ENCODE measurements around the gene PAX8.

PAX8 gene

DNA sequence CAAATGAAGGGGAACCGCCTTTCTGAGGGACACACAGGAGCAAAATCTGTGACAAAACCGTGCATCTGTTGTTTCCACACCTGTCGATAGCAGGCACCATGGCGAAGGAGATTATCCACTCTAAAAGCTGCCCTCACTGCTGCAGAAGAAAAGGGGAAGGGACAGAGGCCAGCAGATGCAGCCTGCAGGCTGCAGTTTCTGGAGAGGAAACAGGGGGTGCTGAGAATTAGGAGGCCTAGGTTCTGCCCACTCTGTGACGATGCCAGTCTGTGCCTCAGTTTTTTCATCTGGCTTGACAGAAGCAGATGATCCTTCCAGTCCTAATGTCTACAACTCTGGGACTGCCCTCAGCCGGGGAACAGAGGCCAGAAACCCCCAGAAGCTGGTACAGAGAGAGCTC lies 17.7 kb downstream of the PAX8 start:
- no peak for DNase-seq

DNA sequence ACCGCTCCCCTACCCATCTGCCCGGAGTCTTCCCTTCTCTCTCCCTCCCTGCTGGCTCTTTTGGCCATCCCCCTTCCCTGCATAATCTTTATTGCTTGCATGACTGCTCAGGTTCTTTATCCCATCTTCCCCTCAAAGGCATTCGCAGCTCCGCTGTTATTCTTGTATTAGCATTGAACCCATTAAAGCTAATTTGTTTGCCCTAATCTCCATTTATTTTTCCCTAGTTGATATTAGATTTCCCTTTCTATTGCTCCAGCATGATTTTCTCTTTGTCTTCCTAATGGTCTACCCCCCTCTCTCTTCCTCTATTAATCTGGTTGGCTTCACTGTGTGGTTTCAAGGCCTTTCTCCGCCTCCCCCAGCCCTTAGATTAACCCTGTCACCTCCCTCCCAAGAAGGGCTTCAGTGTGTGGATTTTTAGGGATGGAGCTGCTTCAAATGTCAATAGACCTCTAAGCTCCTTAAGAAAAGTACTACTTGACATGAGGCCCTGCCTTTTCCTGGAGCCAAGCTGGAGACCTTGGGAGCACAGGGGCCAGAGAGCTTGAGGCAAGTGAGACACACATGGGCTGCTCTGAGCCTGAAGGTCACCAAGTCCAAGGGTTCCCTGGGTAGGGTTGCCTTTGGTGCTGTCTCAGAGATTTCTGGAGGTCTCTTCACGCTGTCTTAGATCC lies 20.1 kb downstream of the PAX8 start:
- DNase-seq: no peak

DNA sequence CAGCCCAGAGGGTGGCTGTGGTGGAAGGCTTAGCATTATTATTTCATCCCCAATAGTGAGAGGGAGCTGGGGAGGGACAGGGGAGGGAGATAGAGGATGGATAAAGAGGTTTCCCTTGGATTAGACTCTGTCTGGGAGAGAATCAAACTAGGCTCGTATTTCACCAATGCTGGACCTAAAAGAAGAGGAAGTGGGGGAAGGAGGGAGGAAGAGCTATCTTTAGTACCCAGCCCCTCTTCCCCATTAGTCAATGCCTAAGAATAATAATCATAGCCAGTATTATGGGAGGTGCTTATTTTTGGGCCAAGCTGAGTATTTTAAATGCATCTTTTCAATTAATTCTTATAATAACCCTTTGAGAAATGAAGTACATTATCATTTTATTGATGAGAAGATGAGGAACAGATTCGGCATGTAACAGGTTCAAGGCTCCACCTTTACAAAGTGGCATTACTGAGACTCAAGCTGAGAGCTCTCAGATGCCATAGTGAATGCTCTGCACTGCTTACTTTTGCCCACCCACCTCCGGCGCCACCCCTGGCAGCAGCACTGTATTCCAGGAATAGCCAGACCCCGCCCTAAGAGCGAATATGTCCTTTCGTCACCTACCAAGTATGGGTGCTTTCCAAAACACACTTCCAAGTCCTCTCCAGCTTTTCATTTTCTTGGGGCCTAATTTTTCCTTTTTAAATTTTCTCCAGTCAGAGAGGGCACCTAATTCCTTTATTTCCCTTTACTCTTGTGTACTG lies 21.0 kb downstream of the PAX8 start:
- no peak for DNase-seq

DNA sequence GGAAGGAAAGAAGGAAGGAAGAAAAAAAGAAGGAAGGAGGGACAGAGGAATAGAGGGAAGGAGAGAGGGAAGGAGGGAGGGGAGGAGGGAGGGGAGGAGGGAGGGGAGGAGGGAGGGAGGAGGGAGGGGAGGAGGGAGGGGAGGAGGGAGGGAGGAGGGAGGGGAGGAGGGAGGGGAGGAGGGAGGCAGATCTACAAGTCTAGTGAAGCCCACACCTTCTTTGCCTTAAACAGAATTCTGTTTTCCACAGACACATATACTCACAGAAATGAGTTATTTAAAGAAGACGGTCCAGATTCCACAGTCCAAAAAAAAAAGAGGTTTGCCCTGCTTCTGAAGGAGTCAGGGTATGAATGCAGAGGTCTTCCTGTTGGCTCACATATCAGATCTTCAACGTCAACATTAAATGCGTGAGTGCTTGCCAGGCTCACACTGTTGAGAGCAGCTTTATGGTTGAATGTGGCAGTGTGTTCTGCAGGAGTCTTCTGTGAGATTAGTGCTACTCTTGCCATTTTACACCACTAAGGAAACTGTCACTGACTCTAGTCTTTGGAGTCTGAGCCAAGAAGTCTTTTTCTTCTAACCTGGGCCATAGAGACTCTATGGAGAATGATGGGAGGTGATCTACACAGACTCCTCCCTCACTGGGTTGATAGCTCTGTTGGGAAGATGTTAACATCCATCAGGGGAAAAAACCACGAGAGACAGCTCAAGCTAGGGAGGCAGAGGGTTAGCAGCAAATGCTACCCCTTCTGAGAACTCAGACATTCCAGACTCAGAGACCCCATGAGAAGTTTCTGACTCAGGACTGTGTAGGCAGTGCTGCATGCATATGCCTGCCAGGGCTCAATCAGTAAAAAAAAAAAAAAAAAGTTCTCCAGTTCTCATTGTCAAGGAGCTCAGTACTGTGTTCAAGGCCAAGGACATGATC lies 23.3 kb downstream of the PAX8 start:
- DNase-seq: no peak

DNA sequence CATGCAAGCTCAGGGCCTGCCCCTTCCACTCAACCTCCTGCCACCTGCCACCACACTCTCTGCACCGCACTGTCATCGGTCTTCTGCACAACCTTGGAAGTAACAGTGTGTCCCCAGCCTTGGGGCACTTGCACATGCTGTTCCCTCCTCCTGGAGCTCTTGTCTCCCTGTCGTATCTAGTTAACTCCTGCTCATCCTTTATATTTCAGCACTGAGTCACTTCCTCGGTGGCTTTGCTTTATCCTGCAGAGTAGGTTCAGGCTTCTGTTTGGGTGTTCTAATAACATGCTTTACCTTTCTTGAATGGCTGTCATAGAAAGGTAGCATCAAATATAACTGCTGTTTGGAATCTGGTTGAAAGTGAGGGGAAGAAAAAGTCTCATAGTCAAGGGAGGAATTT lies 25.3 kb downstream of the PAX8 start:
- no peak for DNase-seq

DNA sequence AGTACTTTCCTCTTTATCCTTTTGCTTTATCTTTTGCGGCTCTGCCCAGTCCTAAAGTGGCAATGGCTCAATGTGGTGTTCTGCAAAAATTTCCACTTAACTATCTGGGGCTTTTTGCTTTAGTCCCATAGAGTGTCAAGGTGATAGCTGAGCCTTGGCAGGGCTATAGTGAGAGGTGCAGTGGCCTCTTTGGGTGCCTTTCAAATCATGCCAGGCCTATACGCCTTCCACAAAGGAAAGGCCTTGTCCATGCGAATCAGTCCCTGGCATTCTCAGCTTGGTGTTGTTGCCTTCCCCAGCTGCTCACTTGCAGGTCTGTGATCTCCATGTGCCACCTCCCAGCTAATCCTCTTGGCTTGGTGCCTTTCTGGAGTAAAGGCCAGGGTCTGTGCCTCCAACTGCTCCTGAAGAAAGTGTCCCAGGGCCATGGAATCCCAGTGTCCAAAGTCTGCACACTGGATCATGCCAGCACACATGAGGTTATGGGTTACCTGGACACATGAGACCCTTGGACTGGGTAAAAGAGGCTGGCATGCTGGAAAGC lies 26.6 kb downstream of the PAX8 start:
- no peak for DNase-seq

DNA sequence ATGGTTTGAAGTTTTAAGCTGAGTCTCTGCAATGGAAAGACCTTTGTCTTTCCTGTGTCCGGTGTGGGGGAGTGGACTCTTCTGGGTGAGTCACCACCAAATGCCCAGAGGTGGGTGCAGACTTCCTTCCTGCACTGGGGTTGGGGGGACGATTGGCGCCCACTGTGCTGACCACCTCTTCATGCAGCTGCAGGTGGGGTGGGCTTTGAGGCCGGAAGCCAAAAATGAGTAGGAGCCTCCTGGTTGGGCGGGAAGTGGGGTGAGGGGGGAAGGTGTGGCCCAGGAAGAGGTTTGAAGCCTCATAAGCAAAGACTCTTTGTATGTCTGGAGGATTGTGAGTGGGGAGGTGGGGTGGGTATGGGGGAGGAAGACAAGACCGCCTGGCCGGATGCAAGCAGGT lies 27.6 kb downstream of the PAX8 start:
- DNase-seq: peak; percentile 14

DNA sequence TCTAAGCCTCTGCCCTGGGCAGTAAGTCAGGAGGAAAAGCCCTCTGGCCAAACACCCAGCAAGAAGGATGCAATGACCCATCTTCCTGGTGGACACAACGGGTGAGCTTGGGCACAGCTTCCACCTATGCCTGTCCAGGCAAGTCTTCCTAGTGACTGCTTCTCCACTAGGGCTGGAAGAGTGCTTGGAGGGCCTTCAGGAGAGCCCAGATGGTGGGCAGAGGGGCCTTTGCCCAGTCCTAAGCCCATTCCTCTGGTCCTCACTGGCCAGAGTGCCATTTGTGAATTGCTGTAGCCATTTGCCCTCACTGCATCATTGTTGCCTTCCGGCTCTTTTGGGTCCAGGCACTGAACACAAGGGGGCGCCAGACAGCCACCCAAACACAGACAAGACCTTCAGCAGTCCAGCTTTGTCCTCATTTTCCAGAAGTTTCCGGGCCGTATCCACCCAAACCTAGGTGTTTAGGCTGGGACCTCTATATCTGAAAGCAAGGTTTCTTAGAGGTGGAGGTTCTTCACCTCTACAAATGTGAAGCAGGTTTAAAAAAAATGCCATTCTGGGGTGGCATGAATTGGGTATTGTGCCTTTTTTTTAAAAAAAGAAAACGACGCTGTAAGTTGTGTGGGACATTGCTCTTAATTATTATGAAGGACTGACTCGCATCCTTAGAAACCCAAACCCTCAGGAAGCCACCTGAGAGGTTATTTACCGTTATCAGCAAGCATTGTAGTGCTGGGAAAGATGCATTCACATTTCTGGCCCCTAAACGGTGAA lies 29.5 kb downstream of the PAX8 start:
- DNase-seq: peak; percentile 65

DNA sequence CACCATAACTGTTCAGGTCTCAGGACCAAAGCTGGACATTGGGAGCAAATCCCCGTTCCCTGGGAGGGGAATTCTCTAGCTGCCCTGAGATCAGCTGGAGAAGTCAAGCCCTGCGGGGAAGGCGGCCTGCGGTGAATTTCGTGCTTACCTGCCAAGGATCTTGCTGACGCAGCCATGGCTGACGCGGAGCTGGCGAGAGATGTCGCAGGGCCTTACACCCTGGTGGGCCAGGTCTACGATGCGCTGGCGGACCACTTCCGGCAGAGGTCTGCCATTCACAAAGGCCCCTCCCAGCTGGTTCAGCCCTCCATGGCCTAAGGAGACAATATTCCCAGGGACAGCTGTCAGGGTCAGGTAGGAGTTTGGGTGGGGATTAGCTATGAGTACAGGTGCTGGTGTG lies 32.1 kb downstream of the PAX8 start:
- no peak for DNase-seq

DNA sequence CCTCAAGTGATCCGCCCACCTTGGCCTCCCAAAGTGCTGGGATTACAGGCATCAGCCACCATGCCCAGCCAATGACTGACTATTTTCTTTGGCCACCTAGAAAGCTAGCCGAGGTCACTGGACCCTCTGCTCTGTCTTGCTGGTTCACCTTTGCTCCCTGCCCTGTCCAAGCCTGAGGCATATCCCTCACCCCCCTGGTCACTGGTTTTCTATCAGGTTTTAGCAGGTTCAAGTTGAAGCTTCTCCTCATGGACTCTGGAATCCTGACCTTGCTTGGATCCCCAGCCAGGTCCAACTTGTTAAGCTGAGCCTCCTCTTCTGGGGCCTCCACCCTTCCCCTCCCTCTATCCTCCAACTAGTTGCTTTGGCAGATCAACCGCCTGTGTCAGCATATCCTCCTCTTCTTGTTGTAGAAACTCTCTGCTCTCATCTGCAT lies 33.4 kb downstream of the PAX8 start:
- DNase-seq: no peak

DNA sequence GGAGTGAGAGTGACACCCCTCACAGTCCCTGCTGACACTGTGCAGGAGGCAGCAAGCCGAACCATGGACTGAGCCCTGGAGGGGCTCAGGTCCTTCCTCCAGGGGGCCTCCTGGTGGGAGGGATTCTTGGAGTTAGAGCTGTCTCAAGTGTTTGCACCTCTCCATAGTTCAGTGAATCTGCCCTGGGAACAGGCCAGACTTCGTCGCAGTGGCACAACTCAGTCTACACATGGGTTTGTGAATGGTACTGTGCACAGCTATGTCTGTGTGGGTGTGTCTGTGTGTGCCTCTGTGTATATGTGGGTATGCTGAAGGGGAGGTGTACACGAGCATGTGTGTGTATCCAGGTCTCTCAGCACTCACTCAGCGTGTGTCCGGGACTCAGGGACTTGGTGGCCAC lies 36.4 kb downstream of the PAX8 start:
- no peak for DNase-seq

DNA sequence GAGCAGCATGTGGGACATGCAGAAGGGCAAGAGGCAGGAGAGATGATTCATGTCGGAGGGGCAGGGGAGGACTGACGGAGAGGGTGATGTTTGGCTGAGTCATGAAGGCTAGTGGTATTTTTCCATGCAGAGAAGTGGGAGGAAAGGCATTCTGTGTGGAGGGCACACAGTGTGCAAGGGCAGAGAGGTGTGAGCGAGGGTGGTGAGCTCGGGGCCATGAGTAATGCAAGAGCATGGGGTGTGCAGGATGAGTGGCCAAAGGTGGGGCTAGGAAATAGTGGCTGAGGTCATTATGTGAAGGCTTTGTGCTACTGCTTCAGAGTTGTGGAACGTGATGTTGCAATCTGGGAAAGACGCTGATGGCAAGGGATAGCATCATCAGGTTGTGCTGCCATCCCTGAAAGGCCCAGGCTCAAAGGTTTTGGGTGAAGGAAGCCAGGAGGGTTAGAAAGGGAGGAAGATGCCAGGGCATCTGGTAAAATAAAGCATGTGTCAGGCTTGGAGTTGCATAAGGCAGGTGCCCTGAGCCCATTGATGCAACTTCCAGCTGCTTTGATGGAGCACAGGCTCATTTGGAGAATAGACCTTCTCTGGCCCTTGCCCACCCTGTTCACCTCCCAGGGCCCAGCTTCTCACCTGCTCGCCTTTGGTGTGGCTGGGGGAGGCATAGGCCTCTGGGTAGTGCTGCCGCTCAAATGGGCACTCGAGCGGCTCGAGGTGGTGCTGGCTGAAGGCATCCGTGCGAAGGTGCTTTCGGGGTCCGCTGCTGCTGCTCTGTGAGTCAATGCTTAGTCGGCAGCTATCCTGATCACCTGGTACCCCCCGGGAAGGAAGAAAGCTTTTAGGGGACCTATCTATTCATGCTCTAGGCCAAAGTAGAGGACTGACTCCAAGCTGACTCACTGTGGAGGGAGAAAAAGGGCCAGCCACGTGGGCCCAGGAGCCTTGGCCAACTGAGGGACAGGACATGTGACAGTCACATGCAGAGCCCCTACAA lies 37.5 kb downstream of the PAX8 start:
- DNase-seq: peak; percentile 33

DNA sequence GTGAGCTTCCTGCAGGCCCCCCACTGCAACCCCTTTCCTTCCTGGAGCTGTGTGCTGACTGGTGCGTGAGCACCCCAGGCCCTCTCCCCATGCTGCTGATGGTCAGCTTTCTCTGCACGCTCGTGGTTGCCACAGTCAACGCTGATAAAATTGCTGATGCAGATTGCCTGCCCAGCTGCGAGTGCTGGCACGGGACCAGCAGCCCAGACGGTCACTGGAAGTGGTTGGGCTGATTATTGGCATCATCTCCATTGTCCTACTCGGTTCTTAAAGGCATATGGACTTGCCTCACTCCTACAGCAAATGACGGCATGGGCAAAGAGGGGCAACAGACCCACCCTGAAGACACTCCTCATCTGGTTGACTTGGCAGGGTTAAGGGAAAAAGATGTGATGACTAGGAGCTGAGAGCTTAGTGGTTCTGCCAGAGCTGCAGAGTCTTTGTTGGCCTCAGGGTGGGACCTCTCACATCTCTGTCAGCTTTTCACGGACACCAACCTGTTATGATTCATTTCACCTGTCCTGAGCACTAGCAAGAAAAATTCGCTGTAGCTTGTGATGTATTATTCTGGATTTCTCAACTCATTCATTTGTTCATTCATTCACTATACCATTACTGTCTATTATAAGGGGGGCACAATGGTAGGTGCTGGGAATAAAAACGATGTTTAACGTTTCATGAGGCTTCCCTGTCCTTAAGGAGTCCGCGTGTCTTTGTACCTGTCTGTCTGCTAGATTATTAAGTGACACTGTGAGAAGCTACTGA lies 38.4 kb downstream of the PAX8 start:
- no peak for DNase-seq

DNA sequence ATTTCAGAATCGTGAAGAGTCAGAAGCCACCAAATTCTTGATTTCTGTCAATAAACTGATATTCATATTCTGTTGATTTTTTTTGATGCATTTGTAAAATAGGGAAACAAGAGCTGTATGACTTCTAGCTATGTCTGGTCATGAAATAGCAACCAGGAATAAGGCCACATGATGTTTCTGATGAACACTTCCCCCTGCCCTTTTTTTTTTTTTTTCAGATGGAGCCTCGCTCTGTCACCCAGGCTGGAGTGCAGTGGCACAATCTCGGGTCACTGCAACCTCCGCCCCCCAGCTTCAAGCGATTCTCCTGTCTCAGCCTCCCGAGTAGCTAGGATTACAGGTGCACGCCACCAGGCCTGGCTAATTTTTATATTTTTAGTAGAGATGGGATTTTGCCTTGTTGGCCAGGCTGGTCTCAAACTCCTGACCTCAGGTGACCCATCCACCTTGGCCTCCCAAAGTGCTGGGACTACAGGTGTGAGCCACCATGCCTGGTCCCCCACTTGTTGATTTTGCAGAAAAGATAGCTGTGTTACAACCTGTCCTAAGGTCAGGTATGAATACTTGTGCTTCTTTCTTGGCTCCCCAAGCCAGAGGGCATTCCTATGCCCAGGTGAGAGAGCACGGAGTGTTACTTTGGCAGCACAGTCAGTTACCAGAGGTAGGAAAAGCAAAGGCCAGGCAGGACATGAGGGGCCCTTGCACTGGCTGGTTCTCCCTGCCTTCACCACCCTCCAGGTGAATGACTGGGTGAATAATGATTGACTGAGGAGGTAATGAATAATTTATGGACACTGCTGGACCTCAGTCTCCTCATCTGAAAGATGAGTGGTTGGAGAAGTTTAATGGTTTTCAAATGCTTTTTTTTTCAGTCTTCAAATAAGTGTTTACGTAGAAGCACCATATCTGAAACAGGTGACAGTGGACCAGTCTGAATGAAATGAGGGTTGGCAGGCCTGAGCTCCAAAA lies 39.6 kb downstream of the PAX8 start:
- no peak for DNase-seq

DNA sequence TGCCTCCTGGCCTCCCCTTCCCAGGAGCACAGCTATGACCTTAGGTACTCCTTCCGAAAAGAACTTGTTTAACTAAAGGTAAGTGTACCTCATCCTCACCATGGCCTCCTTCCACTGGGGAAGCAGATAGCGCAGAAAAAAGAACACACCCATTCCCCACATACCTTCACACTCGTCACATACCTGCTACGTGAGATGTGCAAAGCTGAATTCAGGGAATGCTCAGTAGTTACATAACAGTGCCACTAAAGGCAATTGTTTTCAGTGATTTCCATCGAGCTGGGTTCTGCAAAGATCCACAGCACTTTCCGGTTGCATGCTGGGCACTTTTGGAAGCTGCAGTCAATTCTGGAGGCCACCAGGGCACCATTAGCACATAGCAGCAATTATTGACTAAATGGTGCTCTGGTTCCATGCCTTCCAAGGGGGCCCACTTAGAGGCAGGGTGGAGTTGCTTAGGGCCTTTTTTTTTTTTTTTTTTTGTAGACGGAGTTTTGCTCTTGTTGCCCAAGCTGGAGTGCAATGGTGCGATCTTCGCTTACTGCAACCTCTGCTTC lies 41.0 kb downstream of the PAX8 start:
- no peak for DNase-seq

DNA sequence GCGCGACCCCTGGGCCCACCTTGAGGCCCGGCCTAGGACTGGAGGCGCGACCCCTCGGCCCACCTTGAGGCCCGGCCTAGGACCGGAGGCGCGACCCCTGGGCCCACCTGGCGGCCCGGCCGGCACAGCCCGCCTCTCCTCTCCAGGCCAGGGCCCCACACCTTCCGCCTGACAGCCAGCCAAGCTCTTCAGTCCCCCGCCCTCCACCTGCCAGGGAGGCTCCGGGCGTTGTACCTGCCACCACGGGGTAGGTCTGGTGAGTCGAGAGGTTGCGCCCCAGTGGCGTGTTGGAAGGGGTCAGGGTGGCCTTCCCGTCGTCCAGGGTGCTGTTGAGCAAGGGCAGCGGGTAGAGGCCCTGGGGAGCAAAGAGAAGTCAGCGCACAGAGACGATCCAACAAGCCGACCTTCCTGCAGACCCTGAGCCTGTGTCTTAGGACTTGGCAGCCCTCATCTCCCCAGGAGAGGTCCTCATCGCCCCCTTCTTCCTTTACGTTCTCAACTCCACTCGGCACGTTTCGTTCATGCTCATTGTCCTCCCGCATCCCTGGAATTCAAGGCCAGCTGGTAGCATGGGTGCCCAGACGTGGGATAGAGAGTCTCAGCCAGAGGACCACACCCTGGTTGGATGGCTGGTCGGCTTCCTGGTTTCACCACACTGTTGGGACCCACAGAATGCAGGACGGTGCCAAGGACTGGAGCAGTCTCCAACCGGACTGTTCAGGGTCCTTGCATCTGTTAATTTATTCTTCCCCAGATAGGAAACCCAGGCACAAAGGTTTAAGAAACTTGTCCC lies 42.2 kb downstream of the PAX8 start:
- DNase-seq: no peak

DNA sequence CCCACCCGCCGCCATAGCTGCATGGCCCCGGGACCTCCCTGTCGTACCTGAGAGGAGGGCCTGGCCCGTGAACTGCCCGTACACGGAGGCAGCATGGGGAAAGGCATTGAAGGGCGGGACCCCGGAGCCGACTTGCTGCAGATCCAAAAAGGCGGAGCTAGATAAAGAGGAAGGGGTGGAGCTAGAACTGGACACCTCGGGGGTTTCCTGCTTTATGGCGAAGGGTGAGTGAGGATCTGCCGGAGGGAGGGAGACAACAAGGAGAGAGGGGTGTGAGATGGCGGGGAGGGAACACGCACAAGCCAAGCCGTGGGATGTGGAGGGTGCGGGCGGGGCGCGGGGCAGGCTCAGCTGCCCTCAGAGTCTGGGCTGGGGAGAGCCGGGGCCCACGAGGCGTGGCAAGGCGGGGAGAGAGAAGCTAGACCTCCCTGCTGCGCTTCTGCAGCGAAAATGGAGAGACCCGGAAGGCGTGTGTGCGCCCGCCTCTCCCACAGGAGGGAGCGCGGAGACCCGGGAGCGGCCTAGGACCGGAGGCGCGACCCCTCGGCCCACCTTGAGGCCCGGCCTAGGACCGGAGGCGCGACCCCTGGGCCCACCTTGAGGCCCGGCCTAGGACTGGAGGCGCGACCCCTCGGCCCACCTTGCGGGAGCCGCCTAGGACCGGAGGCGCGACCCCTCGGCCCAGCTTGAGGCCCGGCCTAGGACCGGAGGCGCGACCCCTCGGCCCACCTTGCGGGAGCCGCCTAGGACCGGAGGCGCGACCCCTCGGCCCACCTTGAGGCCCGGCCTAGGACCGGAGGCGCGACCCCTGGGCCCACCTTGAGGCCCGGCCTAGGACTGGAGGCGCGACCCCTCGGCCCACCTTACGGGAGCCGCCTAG lies 43.1 kb downstream of the PAX8 start:
- DNase-seq: peak; percentile 54
